OCI-LY3 (cell line): ENCODE results near the gene MORC2.

ENCODE experiments used
- EZH2phosphoT487 ChIP-seq: fragments of 200-600 bp; shearing (Covaris generic); IDR thresholded peaks from 2 replicates; pipeline ENCODE4 v1.6.1; 2018; ENCODE audit warnings: antibody characterized with exemption, mixed run types, low read depth
- TF ChIP-seq, protein P1 (sequence below): fragments of 200-600, 300-600 bp; sonication (generic); IDR thresholded peaks from 2 replicates; pipeline ENCODE4 v1.5.1; 2014; ENCODE audit warnings: antibody characterized with exemption, low read length, low read depth

DNA sequence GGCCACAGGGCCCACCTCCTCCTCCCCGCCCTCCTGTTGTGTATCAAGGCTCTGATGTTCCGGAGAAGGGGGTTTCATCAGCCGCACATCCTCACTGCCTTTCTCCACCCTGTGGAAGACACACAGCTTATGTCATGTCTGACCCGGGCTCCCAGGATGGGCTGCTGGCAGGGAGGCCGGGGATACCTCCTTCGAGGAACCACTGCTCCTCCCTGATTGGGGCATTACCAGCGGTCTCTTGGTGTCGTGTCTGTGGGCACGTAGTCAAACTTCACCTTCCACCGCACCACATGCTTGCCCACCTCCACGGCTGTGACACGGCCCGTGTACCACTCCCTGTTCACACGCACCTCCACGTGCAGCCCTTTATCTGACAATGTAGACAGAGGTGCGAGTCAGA is 35.9 kb downstream of the MORC2 start:
- TF ChIP-seq, protein P1, sequence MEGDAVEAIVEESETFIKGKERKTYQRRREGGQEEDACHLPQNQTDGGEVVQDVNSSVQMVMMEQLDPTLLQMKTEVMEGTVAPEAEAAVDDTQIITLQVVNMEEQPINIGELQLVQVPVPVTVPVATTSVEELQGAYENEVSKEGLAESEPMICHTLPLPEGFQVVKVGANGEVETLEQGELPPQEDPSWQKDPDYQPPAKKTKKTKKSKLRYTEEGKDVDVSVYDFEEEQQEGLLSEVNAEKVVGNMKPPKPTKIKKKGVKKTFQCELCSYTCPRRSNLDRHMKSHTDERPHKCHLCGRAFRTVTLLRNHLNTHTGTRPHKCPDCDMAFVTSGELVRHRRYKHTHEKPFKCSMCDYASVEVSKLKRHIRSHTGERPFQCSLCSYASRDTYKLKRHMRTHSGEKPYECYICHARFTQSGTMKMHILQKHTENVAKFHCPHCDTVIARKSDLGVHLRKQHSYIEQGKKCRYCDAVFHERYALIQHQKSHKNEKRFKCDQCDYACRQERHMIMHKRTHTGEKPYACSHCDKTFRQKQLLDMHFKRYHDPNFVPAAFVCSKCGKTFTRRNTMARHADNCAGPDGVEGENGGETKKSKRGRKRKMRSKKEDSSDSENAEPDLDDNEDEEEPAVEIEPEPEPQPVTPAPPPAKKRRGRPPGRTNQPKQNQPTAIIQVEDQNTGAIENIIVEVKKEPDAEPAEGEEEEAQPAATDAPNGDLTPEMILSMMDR, result no peak
- TF ChIP-seq EZH2phosphoT487, result no peak
